Activated T-cell treated with anti-CD3 and anti-CD28 coated beads, Interleukin-2, amount 50 U/mL, for 24 hours (primary cell): ENCODE measurements around the gene UTP11.
"Not testable (repeated sequence)": the region's sequence is repeated elsewhere in the genome, so short reads cannot be mapped to it uniquely, and the experiment has no call there.

Experiments used
- DNase-seq: peaks from one replicate; pipeline ENCODE4 v3.0.0-alpha.2; 2020
- H3K27ac Mint-ChIP-seq: 2 replicates; pipeline ENCODE4 v1.8.0; 2020; ENCODE audit warnings: mild to moderate bottlenecking, mixed read lengths
- H3K27me3 Mint-ChIP-seq: 2 replicates; pipeline ENCODE4 v1.8.0; 2020; ENCODE audit warnings: mixed read lengths
- H3K36me3 Mint-ChIP-seq: 2 replicates; pipeline ENCODE4 v1.8.0; 2020; ENCODE audit warnings: low read depth, mixed read lengths
- H3K4me1 Mint-ChIP-seq: 2 replicates; pipeline ENCODE4 v1.8.0; 2020; ENCODE audit warnings: low read depth, mixed read lengths
- H3K4me3 Mint-ChIP-seq: 2 replicates; pipeline ENCODE4 v1.8.0; 2020; ENCODE audit warnings: mild to moderate bottlenecking, moderate library complexity, mixed read lengths
- H3K9me3 Mint-ChIP-seq: 2 replicates; pipeline ENCODE4 v1.8.0; 2020; ENCODE audit warnings: mixed read lengths

Gene UTP11, protein sequence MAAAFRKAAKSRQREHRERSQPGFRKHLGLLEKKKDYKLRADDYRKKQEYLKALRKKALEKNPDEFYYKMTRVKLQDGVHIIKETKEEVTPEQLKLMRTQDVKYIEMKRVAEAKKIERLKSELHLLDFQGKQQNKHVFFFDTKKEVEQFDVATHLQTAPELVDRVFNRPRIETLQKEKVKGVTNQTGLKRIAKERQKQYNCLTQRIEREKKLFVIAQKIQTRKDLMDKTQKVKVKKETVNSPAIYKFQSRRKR

DNA sequence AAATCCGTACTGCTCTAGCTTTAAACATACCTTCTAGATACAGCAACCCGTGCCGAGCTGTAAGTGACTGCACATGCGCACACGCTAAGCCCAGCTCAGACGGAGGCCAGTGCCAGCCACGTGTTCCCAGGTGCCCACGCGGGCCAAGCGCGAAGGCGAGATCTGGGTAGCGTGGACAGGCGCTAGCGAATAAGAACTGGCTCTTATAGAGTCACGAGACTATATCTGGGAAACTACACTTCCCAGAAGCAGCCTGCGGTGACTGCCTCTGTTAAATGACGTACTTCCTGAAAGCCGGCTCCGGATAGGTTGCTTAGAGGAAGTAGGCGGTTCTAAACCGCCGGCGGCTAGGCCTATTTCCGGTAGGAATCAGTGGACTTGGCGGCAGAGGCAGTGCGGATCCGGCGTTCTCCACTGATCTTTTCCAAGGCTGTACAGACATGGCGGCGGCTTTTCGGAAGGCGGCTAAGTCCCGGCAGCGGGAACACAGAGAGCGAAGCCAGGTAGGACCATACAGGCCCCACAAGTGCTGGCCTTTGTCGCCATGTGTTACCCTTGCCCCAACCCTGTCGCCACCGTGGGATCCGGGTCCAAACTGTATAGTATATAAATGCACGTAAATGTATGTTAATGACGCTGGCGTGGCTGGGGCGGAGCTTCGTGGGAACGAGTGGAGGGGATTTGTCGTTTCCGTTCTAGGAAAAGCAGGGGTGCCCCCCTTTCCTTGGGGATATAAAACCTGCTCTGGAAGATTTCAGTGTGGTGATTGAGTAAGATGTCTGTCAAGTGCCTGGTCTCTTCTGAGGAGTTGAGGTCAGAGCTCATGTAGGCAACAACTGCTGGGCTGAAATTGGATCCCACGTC is at the start of gene UTP11:
UTP11 (plus strand) TSS at position 372 of the 864 bp plus-strand sequence; CDS start at position 441, 69 bp downstream.
- H3K27ac Mint-ChIP-seq = peak within 1 kb of the TSS; percentile 99
- H3K4me1 Mint-ChIP-seq = peaks cover 74% of the 10 kb centered on the region
- peak within 1 kb of the TSS; percentile 96 for H3K4me3 Mint-ChIP-seq
- H3K36me3 Mint-ChIP-seq = peaks cover 55% of the 10 kb centered on the region
- no peaks in the 10 kb centered on the region for H3K27me3 Mint-ChIP-seq
- DNase-seq = peak; percentile 89
- peaks cover 4% of the 10 kb centered on the region for H3K9me3 Mint-ChIP-seq

DNA sequence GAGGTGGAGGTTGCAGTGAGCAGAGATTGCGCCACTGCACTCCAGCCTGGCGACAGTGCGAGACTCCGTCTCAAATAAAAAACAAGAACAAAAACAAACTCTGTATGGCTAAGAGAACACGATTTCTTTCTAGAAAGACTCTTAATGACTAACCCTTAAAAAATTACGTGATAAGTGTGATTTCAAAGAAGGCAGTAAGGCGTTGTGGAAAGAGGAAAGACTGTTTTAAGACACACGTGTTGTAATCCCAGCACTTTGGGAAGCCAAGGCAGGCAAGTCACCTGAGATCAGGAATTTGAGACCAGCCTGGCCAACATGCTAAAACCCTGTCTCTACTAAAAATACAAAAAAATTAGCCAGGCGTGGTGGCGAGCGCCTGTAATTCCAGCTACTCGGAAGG is 48.4 kb upstream of the UTP11 start:
- H3K27me3 Mint-ChIP-seq, DNase-seq, H3K9me3 Mint-ChIP-seq, H3K4me1 Mint-ChIP-seq, H3K27ac Mint-ChIP-seq, H3K4me3 Mint-ChIP-seq: not testable (repeated sequence)
- H3K36me3 Mint-ChIP-seq = peaks cover 82% of the 10 kb centered on the region

DNA sequence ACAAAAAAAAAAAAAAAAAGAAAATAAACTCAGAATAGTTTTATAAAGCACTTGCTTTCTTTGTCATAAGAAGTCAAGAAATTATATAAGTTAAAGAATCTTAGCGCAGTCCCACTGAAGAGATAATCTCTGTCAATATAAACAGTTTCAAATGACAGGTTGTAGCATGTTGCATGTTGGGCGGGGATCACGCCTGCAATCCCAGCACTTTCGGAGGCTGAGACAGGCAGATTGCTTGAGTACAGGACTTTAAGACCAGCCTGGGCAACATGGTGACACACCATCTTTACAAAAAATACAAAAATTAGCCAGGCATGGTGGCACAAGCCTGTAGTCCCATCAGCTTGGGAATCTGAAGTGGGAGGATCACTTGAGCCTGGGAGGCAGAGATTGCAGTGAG is 47.2 kb upstream of the UTP11 start:
- no peaks in the 10 kb centered on the region for H3K27me3 Mint-ChIP-seq
- H3K4me1 Mint-ChIP-seq = no peaks in the 10 kb centered on the region
- no peak overlapping the region for H3K4me3 Mint-ChIP-seq
- peaks cover 82% of the 10 kb centered on the region for H3K36me3 Mint-ChIP-seq
- H3K27ac Mint-ChIP-seq = no peak overlapping the region
- no peaks in the 10 kb centered on the region for H3K9me3 Mint-ChIP-seq
- DNase-seq = no peak

DNA sequence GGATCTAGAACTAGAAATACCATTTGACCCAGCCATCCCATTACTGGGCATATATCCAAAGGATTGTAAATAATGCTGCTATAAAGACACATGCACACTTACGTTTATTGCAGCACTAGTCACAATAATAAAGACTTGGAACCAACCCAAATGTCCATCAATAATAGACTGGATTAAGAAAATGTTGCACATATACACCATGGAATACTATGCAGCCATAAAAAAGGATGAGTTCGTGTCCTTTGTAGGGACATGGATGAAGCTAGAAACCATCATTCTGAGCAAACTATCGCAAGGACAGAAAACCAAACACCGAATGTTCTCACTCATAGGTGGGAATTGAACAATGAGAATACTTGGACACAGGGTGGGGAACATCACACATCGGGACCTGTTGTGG is 38.9 kb upstream of the UTP11 start:
- H3K27ac Mint-ChIP-seq, H3K4me3 Mint-ChIP-seq, H3K27me3 Mint-ChIP-seq, H3K9me3 Mint-ChIP-seq, DNase-seq: not testable (repeated sequence)
- Mint-ChIP-seq H3K36me3 (peaks cover 100% of the 10 kb centered on the region), H3K4me1 (peaks cover 27% of the 10 kb centered on the region)

DNA sequence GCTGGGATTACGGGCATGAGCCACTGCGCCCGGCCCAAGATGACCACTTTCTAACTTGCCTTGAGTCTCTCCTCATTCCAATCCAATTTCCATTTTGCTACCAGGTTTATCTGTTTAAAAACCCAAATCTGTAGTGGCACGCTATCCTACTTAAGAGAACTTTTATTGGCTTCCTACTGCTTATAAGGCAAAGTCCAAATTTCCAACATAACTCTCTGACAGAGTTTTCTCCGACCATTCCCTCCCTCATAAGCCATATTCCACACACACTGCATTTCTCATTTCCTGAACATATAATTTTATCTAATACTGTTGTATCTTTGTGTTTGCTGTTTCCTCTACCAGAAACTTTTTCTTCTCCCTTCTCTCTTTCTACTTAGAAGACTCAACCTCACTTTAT is 38.0 kb upstream of the UTP11 start:
- H3K4me3 Mint-ChIP-seq = no peak overlapping the region
- peaks cover 100% of the 10 kb centered on the region for H3K36me3 Mint-ChIP-seq
- no peaks in the 10 kb centered on the region for H3K9me3 Mint-ChIP-seq
- peak overlapping the region; percentile 1 for H3K27ac Mint-ChIP-seq
- DNase-seq = no peak
- H3K4me1 Mint-ChIP-seq = peaks cover 27% of the 10 kb centered on the region
- H3K27me3 Mint-ChIP-seq = no peaks in the 10 kb centered on the region

DNA sequence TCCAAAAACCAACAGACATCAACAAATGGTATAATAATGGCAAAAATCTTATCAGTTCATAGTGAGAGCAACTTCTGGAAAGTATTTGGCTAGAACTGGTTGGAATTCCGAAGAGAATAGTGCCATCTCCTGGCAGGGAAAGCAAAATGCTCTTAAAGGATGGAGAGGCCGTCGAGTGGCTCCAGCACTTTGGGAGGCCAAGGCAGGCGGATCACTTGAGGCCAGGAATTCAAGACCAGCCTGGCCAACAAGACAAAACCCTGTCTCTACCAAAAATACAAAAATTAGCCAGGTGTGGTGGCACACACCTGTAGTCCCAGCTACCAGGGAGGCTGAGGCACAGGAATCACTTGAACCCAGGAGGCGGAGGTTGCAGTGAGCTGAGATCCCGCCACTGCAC is 37.5 kb upstream of the UTP11 start:
- peaks cover 27% of the 10 kb centered on the region for H3K4me1 Mint-ChIP-seq
- not testable (repeated sequence) for H3K9me3 Mint-ChIP-seq, H3K4me3 Mint-ChIP-seq, H3K27me3 Mint-ChIP-seq, DNase-seq
- H3K27ac Mint-ChIP-seq = peak overlapping the region; percentile 1
- H3K36me3 Mint-ChIP-seq = peaks cover 100% of the 10 kb centered on the region

DNA sequence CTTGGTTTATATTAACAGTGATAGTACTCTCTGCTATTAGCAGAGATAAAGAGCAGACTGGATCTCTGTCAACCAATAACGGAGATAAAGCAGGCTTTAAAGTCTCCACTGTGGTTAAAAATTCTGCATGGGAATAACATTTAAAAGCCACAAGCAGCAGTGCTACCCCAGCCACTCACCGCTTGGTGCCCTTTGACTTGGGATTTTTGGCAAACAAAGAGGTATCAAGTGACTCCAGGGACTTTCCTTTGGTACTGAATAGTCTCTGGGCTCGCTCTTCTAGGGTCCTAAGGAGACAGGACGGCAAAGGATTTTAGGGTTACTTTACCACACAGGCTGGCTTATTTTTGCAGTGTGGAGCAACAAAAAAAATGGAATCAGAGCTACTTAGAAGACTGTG is 34.0 kb upstream of the UTP11 start:
- H3K4me3 Mint-ChIP-seq = no peak overlapping the region
- H3K27ac Mint-ChIP-seq = peak overlapping the region; percentile 59
- no peaks in the 10 kb centered on the region for H3K9me3 Mint-ChIP-seq
- no peaks in the 10 kb centered on the region for H3K27me3 Mint-ChIP-seq
- peaks cover 4% of the 10 kb centered on the region for H3K4me1 Mint-ChIP-seq
- DNase-seq = no peak
- peaks cover 94% of the 10 kb centered on the region for H3K36me3 Mint-ChIP-seq

DNA sequence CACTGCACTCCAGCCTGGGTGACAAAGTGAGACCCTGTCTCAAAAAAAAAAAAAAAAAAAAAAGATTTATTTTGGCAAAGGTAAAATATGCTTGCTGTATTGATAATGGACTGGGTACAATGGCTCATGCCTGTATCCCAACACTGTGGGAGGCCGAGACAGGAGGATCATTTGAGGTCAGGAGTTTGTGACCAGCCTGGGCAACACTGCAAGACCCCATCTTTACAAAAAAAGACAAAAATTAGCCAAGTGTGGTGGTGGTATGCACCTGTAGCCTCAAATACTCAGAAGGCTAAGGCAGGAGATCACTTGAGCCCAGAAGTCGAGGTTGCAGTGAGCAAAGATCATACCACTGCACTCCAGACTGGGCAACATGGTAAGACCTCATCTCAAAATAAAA is 29.0 kb upstream of the UTP11 start:
- Mint-ChIP-seq H3K36me3 (peaks cover 93% of the 10 kb centered on the region), H3K4me3 (no peak overlapping the region), H3K27ac (peak overlapping the region; percentile 68), H3K9me3 (no peaks in the 10 kb centered on the region), H3K4me1 (peaks cover 19% of the 10 kb centered on the region), H3K27me3 (no peaks in the 10 kb centered on the region)
- DNase-seq = no peak

DNA sequence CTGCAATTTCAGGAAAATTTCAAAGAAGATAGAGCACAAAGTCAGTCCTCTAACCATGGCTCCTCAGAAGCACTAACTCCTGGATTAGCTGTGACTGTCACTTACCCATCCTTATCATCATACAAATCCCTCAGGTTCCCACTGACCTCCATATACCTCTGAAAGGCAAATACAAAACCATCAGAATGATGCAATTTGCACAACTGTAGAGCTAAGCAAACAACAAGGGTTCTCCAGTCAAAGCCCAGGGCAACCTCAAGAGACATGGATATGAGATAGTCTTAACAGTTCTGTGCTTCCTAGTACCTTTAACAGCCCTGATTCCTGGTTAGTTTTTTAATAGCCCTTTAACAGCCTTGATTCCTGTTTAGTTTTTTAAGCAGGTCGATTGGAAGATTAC is 24.9 kb upstream of the UTP11 start:
- peak overlapping the region; percentile 27 for H3K27ac Mint-ChIP-seq

DNA sequence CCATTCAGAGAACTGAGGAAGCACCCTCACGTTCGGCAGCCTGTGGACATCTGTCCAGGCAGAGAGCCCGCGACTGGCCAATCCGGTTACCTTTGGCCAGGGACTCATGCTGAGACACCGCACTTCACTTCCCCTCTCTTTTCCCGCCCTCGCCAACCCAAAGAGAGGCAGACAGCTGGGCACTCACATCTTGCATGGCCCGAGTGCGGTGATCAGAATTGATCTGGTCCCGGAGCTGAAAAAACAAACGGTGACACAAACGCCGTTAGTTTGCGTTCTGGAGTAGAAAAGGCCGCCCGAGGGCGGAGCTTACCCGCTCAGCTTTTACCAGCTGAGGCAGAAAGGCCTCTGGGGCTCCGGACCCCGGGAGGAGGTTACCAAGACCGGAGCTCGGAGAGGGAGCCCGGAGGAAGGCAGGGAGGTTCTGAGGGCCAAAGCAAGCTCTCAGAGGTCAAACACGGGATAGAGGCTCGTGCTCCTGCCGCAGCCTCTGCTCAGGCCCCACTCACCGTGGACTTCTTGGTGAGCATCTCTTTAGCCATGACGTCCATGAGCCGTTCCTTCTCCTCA is 23.1 kb upstream of the UTP11 start:
- Mint-ChIP-seq H3K4me1 (peaks cover 25% of the 10 kb centered on the region), H3K27me3 (no peaks in the 10 kb centered on the region), H3K9me3 (no peaks in the 10 kb centered on the region), H3K4me3 (peak overlapping the region; percentile 92), H3K36me3 (peaks cover 61% of the 10 kb centered on the region), H3K27ac (peak overlapping the region; percentile 92)
- DNase-seq = no peak

More for the DNA sequence above, 24.9 kb upstream of the UTP11 start:
- no peaks in the 10 kb centered on the region for H3K27me3 Mint-ChIP-seq
- peaks cover 68% of the 10 kb centered on the region for H3K36me3 Mint-ChIP-seq
- no peak for DNase-seq
- no peaks in the 10 kb centered on the region for H3K9me3 Mint-ChIP-seq
- peaks cover 26% of the 10 kb centered on the region for H3K4me1 Mint-ChIP-seq
- H3K4me3 Mint-ChIP-seq = peak overlapping the region; percentile 92

DNA sequence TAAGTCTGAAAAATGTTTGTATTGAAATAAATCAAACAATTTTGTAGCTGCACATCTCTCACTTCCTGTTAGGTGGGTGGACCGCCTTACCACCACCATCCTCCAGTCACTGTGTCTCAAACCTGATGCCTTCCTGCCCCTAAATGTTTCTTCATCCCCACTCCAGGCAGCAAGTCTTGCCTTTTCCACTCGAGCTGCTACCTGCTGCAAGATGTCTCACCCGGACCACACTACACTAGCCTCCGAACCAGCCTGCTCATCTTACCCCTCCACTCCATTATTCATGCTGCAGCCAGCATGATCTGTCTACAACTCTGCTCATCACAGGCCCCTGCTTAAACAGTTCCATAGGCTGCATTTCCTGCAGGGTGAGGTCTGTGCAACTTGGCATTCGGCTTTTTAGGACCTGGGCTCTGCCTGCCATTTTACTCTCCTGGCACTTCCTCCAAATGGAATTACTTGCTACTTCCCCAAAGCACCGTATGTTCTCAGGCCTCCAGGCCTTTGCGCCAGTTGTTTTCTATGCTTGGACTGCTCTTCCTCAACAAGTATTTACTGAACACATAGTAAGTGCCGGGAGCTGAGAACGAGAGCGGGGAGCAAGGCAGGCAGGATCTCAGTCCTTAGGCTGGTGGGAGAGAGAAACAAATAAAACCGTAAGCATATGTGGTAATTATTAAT is 17.5 kb upstream of the UTP11 start:
- H3K4me1 Mint-ChIP-seq = peaks cover 53% of the 10 kb centered on the region
- peak overlapping the region; percentile 93 for H3K27ac Mint-ChIP-seq
- H3K36me3 Mint-ChIP-seq = peaks cover 54% of the 10 kb centered on the region
- H3K4me3 Mint-ChIP-seq = peak overlapping the region; percentile 70
- no peaks in the 10 kb centered on the region for H3K27me3 Mint-ChIP-seq
- no peaks in the 10 kb centered on the region for H3K9me3 Mint-ChIP-seq
- DNase-seq = no peak

DNA sequence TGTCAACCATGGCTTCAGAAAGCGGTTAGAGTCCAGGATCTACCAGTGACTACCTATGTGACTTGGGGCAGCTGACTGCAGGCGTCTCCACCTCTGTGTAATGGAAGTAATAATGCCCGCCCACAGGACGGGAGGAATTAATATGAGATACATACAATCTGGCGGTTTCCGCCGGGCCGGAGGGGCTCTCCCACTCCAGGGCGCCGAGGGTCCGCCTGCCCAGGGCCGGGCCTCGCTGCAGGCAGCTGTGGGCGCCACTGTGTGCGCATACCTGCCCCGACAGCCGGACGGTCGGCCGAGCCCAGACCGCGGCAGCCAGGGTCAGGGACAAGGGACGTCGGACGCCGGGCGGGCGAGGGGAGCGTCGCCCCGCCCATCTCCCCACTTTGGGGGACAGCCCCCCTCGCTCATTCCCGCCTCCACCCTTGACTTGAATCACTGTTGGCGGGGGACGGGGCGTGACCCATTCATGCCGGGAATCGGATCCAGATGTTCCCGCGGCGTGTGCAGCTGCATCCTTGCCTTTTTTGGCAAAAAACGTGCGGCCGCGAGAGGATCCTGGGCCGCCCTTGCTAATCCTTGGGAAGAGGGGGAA is 16.7 kb upstream of the UTP11 start:
- DNase-seq = peak; percentile 68
- Mint-ChIP-seq H3K4me3 (peak overlapping the region; percentile 70), H3K4me1 (peaks cover 56% of the 10 kb centered on the region), H3K36me3 (peaks cover 59% of the 10 kb centered on the region), H3K9me3 (no peaks in the 10 kb centered on the region), H3K27me3 (no peaks in the 10 kb centered on the region), H3K27ac (peak overlapping the region; percentile 92)

DNA sequence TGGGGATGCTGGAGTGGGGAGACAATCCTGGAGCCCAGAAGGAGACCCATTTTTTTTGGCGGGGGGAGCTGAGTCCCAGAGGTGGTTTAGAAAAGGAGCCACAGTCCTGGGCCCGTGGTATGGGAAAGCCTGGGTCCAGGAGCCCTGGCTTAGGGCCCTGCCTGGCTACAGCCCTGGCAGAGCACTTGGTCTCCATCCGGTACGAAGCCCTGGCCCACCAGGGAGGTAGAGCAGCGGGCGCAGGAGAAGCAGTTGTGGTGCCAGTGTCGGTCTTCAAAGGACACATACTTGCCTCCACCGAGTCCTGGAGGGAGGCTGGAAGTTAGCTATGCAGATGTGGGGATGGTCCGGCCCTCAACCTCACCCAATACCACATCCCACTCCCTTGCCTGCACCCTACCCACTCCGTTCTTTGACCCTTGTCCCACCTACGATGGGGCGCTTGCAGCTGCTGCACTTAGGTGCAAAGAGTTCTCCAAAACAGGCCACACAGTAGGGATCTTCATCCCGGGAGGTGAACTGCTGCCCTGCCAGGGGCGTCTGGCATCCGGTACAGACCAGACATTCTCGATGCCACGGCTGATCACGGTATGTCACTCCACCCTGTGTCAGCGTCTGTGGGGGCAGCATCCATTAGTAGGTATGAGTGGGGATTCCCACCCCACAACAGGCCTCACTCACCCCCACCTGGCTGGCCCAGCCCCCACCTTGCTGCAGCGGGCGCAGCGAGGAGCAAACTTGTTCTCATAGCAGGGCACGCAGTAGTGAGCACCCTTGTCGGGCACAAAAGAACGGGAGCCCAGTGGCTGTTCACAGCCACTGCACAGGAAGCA is 15.1 kb upstream of the UTP11 start:
- no peaks in the 10 kb centered on the region for H3K9me3 Mint-ChIP-seq
- peak overlapping the region; percentile 88 for H3K27ac Mint-ChIP-seq
- DNase-seq = no peak
- no peaks in the 10 kb centered on the region for H3K27me3 Mint-ChIP-seq
- H3K4me1 Mint-ChIP-seq = peaks cover 66% of the 10 kb centered on the region
- peaks cover 63% of the 10 kb centered on the region for H3K36me3 Mint-ChIP-seq
- H3K4me3 Mint-ChIP-seq = no peak overlapping the region
